Measurements from ENCODE around the gene VCAN. TPM values are rescaled to one million over a fixed set of nuclear protein-coding genes. Genes with fewer than 3 reads are reported as not detected.

The VCAN gene
- total and polyA plus RNA-seq, 2 experiments from 2014 or later = 133 to 404 TPM

- Histone ChIP-seq H2AFZ (no peak overlapping the region), H3F3A (replicated peaks; ENCODE audit: low read depth) (no peaks in the 10 kb centered on the region), H3K4me1 (ENCODE audit: insufficient read depth) (peaks cover 29% of the 10 kb centered on the region), H4K20me1 (replicated peaks; ENCODE audit: insufficient read depth) (no peaks in the 10 kb centered on the region), H3K27ac (ENCODE audit: low read depth) (peak overlapping the region; percentile 91), H3K36me3 (ENCODE audit: insufficient read depth) (no peaks in the 10 kb centered on the region; the same call in 1 of the 2 replicates), H3K4me3 (peak overlapping the region; percentile 76), H3K9me2 (ENCODE audit: insufficient read depth) (no peaks in the 10 kb centered on the region), H3K79me2 (replicated peaks; ENCODE audit: insufficient read depth) (peaks cover 44% of the 10 kb centered on the region), H3K4me2 (peak overlapping the region; percentile 62), H3K27me3 (ENCODE audit: insufficient read depth) (no peaks in the 10 kb centered on the region)
- TF ChIP-seq ZNF114 (CRISPR knock-in tag; IDR thresholded peaks at IDR 0.05) = no peak
- TF ChIP-seq NANOG (IDR thresholded peaks at IDR 0.05; ENCODE audit: borderline replicate concordance) = no peak
- TF ChIP-seq POLR2AphosphoS5 (IDR thresholded peaks at IDR 0.05; ENCODE audit: low read depth) = peak; percentile 59
- 0 out of 2 replicates have a peak, but pooled peaks have one; percentile 30 for TF ChIP-seq ZNF331 (CRISPR knock-in tag; IDR thresholded peaks at IDR 0.05; ENCODE audit: low read depth)
- no peak for TF ChIP-seq STAT1 (IDR thresholded peaks at IDR 0.05; ENCODE audit: unreplicated experiment)
- 0 out of 2 replicates have a peak, but pooled peaks have one; percentile 56 for TF ChIP-seq ZNF462 (CRISPR knock-in tag; IDR thresholded peaks at IDR 0.05)
- TF ChIP-seq EZH2 (IDR thresholded peaks at IDR 0.05; ENCODE audit: low read depth, unreplicated experiment) = no peak
- TF ChIP-seq CREB1 (CRISPR knock-in tag; IDR thresholded peaks at IDR 0.05; ENCODE audit: low read depth) = peak; percentile 56
- peak overlapping the region; percentile 88 for H3K27ac Mint-ChIP-seq
- H3K27me3 Mint-ChIP-seq (ENCODE audit: insufficient read depth, low read depth, poor library complexity) = peaks cover 11% of the 10 kb centered on the region
- H3K4me1 Mint-ChIP-seq = peaks cover 42% of the 10 kb centered on the region
- peak overlapping the region; percentile 85 for H3K4me3 Mint-ChIP-seq
- H3K36me3 Mint-ChIP-seq (ENCODE audit: low read depth) = peaks cover 23% of the 10 kb centered on the region
- no peaks in the 10 kb centered on the region; the same call in 1 of the 3 replicates for H3K9me3 Mint-ChIP-seq
- ATAC-seq (peak; percentile 53), DNase-seq (ENCODE audit: low spot score) (peak; percentile 93)
These were observed 2.7 kb downstream of the VCAN start for GRCh38 chr5:83474161-83474796.

All from GM23338 (cell line).